HL-60 (cell line): ENCODE results near the gene A3GALT2.

Source experiments
- DNase-seq, 2 experiments: peaks; one replicate each; pipeline ENCODE4 v3.0.0-alpha.2; 2010 to 2020; ENCODE audit warnings: low read depth in 1 of 2, low spot score in 1 of 2
- H3K27ac ChIP-seq: fragments of 250-450 bp; sonication (Bioruptor Pico); replicated peaks from 2 replicates; pipeline ENCODE4 v1.5.1; 2020; ENCODE audit warnings: mild to moderate bottlenecking, moderate library complexity
- H3K27me3 ChIP-seq: fragments of 250-450 bp; sonication (Bioruptor Pico); 2 replicates; pipeline ENCODE4 v1.5.1; 2021; ENCODE audit warnings: mild to moderate bottlenecking, moderate library complexity; ENCODE audit not compliant: insufficient read depth, poor library complexity, severe bottlenecking
- H3K4me3 ChIP-seq: replicated peaks from 2 replicates; pipeline ENCODE4 v1.5.1; 2011; ENCODE audit warnings: mild to moderate bottlenecking, control low read depth, low read length; ENCODE audit not compliant: insufficient read depth
- CTCF ChIP-seq: IDR thresholded peaks from one replicate; pipeline ENCODE4 v1.5.1; 2011; ENCODE audit warnings: low read length, control low read depth, inconsistent platforms; ENCODE audit not compliant: insufficient read depth
- GABPA ChIP-seq: IDR thresholded peaks from 2 replicates; pipeline ENCODE4 v1.6.1; 2012; ENCODE audit warnings: low read depth
- POLR2AphosphoS5 ChIP-seq: IDR thresholded peaks from 2 replicates; pipeline ENCODE4 v1.6.1; 2012; ENCODE audit warnings: low read depth
- SPI1 ChIP-seq: IDR thresholded peaks from 2 replicates; pipeline ENCODE4 v1.6.1; 2012; ENCODE audit warnings: low read depth, mild to moderate bottlenecking, borderline replicate concordance
- TF ChIP-seq, protein P1 (sequence below): IDR thresholded peaks from 2 replicates; pipeline ENCODE4 v1.6.1; 2012; ENCODE audit warnings: low read depth; ENCODE audit not compliant: insufficient replicate concordance

The A3GALT2 gene

DNA sequence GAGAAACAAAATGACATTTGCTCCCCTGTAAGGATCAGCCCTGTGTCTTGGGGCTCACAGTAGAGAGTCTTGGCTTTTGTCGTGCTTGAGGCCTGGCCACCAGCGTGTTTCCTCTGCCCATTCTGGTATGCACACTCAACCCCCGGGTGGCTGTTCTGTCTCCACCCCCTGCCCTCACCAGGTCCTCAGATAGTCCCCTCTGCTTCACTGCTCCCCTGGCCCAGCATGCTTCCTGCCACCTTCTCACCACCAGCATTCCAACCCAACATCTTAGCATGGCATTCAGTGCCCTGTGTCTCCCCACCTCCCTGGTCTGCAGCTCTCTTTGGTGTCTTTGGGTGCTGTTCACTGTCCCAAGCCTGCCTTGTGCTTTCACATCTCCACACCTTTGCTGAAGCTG, 48.4 kb downstream of the A3GALT2 start:
- no peak overlapping the region for H3K27ac ChIP-seq
- TF ChIP-seq POLR2AphosphoS5, result no peak
- no peak for TF ChIP-seq SPI1
- TF ChIP-seq CTCF, result no peak
- TF ChIP-seq, protein P1, sequence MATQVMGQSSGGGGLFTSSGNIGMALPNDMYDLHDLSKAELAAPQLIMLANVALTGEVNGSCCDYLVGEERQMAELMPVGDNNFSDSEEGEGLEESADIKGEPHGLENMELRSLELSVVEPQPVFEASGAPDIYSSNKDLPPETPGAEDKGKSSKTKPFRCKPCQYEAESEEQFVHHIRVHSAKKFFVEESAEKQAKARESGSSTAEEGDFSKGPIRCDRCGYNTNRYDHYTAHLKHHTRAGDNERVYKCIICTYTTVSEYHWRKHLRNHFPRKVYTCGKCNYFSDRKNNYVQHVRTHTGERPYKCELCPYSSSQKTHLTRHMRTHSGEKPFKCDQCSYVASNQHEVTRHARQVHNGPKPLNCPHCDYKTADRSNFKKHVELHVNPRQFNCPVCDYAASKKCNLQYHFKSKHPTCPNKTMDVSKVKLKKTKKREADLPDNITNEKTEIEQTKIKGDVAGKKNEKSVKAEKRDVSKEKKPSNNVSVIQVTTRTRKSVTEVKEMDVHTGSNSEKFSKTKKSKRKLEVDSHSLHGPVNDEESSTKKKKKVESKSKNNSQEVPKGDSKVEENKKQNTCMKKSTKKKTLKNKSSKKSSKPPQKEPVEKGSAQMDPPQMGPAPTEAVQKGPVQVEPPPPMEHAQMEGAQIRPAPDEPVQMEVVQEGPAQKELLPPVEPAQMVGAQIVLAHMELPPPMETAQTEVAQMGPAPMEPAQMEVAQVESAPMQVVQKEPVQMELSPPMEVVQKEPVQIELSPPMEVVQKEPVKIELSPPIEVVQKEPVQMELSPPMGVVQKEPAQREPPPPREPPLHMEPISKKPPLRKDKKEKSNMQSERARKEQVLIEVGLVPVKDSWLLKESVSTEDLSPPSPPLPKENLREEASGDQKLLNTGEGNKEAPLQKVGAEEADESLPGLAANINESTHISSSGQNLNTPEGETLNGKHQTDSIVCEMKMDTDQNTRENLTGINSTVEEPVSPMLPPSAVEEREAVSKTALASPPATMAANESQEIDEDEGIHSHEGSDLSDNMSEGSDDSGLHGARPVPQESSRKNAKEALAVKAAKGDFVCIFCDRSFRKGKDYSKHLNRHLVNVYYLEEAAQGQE, result no peak
- no peak for TF ChIP-seq GABPA
- DNase-seq, result no peak
- H3K27me3 ChIP-seq, result no peaks in the 10 kb centered on the region
- no peak overlapping the region for H3K4me3 ChIP-seq

- no peak for DNase-seq
- no peaks in the 10 kb centered on the region for H3K27me3 ChIP-seq
- no peak overlapping the region for H3K4me3 ChIP-seq
- no peak overlapping the region for H3K27ac ChIP-seq
- TF ChIP-seq POLR2AphosphoS5, result no peak
- TF ChIP-seq, protein P1, result no peak
Observed at GRCh38 chr1:33271666-33272505, 49.0 kb downstream of the A3GALT2 start.

DNA sequence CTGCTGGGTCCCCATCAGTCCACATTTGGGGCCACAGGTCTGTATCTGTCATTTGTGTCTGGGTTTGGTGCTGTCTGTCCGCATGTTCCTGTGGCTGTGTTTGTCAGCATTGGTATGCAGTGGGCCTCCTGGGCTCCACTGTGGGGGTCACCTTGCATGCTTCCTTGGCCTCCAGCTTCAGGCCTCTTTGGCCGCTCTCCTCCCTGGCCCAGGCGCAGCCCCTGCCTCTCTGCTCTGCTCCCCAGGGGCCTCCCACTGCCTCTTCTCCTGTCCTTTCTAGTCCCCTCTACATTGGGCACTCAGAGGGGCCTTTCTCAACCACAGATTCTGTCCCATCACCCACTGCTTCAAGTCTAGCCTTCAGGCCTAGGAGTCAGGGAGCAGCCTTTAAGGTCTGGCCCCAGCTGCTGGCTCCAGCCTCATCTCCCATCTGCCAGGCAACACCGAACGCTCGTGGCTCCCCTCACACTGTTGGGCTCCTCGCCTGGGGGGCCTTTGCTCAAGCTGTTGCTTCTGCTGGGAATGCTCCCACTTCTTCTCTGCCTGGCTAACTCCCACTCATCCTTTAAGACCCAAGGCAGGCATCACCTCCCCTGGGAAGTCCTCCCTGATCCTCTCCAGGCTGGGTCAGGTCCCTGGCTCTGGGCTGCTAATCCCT, 50.0 kb downstream of the A3GALT2 start:
- H3K4me3 ChIP-seq, result no peak overlapping the region
- TF ChIP-seq, protein P1, result no peak
- TF ChIP-seq GABPA (no peak), SPI1 (no peak)
- H3K27me3 ChIP-seq, result no peaks in the 10 kb centered on the region
- H3K27ac ChIP-seq, result no peak overlapping the region
- DNase-seq, result no peak

DNA sequence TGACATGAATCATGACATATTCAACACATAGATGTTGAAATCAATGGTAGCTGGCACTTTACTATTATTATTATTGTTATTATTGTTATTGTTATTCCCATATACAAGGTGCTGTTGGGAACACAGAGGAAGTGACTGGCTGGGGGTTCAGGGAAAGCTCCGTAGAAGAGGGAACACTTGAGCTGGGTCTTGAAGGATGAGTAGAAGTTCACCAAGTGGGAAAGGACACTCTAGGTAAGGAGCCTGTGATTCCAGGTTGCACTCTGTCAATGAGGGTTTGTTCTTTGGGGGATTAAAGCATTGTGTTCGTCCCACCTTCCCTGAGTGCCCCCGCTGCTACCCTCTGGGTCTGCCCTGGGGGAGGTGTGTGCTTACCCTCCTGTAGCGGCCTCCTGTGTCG, 50.5 kb downstream of the A3GALT2 start:
- no peak overlapping the region for H3K4me3 ChIP-seq
- H3K27ac ChIP-seq, result no peak overlapping the region
- TF ChIP-seq GABPA (no peak), POLR2AphosphoS5 (no peak), SPI1 (no peak), CTCF (no peak)
- TF ChIP-seq, protein P1, result no peak
- no peak for DNase-seq
- no peaks in the 10 kb centered on the region for H3K27me3 ChIP-seq
